ENCODE data around the gene EIF4A2. TPM values are rescaled to one million over a fixed set of nuclear protein-coding genes. Genes with fewer than 3 reads are reported as not detected.
A peak's percentile ranks its signal among the peaks of the same experiment; 100 is the strongest.

Gene EIF4A2
- polyA plus RNA-seq, 1 of the 3 experiments (the other 2 are of a cell fraction): 270 TPM

DNA sequence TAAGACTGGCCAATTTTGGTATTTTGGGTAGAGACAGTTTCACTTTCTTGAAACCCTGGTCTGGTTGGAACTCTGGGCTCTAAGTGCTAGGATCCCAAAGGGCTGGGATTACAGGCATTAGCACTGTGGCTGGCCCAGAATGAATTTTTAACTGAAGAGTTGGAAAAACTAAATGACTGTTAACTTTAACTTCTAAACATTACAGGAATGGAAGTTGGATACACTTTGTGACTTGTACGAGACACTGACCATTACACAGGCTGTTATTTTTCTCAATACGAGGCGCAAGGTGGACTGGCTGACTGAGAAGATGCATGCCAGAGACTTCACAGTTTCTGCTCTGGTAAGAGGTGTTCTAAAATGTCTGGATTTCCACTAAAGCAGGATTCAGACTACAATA, 3.5 kb downstream of the EIF4A2 start:
- Histone ChIP-seq H3F3A (replicated peaks; ENCODE audit: insufficient read depth) (peaks cover 79% of the 10 kb centered on the region), H3K4me1 (ENCODE audit: control insufficient read depth in 1 of 2, insufficient read depth in 2 of 2, low read depth in 1 of 2, low read length in 1 of 2) (peaks cover 26 to 29% of the 10 kb centered on the region in 2 experiments; a peak in 3 of 4 replicates), H2AFZ (ENCODE audit: low read depth) (no peak overlapping the region), H3K9ac (peak overlapping the region; percentile 100; the same call in 1 of the 2 replicates), H3K9me3 (no peaks in the 10 kb centered on the region), H4K20me1 (ENCODE audit: insufficient read depth) (peaks cover 71% of the 10 kb centered on the region), H3K36me3 (replicated peaks in 1 of 2; ENCODE audit: control insufficient read depth in 1 of 2, insufficient read depth in 2 of 2, low read length in 1 of 2) (peaks cover 65 to 70% of the 10 kb centered on the region in 2 experiments), H3K4me2 (peak overlapping the region; percentile 81), H3K79me2 (ENCODE audit: insufficient read depth) (peaks cover 54% of the 10 kb centered on the region), H3K27me3 (ENCODE audit: insufficient read depth) (no peaks in the 10 kb centered on the region), H3K4me3 (ENCODE audit: low read depth in 2 of 2, low read length in 1 of 2) (peak overlapping the region; percentile 98 to 99), H3K27ac (ENCODE audit: low read depth in 2 of 2, low read length in 1 of 2) (peak overlapping the region in 1 of 2 experiments; percentile 94; a peak in 2 of 4 replicates), H3K9me2 (no peaks in the 10 kb centered on the region)
- ChIA-PET POLR2A (no interaction called here), CTCF (interaction anchor here (0.6 kb wide), 1 partner anchor 11 kb away, joined by 3 read pairs; no protein-coding TSS in a partner anchor)
- 56% methylated on average over 3 of the region's 3 CpGs for WGBS (ENCODE audit: low lambda C conversion rate)
- no peak for DNase-seq
- TF ChIP-seq MXI1 (IDR thresholded peaks at IDR 0.05; ENCODE audit: low read depth, low read length): no peak
- no peak for TF ChIP-seq EZH2phosphoT487 (IDR thresholded peaks at IDR 0.05; ENCODE audit: borderline replicate concordance, low read depth)
- TF ChIP-seq, protein P1, sequence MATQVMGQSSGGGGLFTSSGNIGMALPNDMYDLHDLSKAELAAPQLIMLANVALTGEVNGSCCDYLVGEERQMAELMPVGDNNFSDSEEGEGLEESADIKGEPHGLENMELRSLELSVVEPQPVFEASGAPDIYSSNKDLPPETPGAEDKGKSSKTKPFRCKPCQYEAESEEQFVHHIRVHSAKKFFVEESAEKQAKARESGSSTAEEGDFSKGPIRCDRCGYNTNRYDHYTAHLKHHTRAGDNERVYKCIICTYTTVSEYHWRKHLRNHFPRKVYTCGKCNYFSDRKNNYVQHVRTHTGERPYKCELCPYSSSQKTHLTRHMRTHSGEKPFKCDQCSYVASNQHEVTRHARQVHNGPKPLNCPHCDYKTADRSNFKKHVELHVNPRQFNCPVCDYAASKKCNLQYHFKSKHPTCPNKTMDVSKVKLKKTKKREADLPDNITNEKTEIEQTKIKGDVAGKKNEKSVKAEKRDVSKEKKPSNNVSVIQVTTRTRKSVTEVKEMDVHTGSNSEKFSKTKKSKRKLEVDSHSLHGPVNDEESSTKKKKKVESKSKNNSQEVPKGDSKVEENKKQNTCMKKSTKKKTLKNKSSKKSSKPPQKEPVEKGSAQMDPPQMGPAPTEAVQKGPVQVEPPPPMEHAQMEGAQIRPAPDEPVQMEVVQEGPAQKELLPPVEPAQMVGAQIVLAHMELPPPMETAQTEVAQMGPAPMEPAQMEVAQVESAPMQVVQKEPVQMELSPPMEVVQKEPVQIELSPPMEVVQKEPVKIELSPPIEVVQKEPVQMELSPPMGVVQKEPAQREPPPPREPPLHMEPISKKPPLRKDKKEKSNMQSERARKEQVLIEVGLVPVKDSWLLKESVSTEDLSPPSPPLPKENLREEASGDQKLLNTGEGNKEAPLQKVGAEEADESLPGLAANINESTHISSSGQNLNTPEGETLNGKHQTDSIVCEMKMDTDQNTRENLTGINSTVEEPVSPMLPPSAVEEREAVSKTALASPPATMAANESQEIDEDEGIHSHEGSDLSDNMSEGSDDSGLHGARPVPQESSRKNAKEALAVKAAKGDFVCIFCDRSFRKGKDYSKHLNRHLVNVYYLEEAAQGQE (IDR thresholded peaks at IDR 0.05; ENCODE audit: low read depth, low read length): no peak

DNA sequence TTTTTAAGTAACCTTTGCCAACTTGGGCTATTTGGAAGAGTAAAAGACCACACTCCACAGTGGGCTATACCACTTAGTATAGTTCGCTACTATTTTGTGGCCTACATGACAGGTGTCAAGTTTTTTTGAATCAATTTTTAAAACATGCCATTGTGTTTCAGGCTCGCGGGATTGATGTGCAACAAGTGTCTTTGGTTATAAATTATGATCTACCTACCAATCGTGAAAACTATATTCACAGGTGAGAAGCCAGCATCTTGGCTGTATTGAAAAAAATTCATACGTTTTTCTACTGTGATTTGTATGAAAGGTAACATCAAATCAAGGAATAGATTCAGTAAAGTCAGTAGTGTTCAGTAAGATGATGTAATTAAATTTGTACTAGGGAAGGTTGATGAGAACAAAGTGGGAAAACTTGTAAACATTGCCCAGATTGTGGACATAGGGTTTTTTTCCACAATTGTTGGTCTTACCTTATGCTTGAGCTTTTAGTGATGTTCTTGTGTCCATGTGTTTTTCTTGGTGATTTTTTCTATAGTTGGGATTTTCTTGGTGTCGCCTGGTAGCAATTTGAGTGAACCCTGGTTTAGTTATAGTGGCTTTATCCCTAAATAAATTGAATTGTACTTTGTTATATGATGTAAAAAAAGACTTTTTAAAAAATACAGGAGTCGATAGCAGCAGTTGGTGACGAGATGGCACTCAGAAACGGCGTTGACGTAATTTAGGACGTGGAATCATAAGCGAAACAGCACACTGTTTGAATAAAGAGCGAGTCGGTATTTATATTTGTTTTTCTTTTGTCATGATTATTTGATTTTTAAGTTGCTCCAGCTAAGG, 4.5 kb downstream of the EIF4A2 start:
- Histone ChIP-seq H4K20me1 (ENCODE audit: insufficient read depth) (peaks cover 71% of the 10 kb centered on the region), H2AFZ (ENCODE audit: low read depth) (no peak overlapping the region), H3K79me2 (ENCODE audit: insufficient read depth) (peaks cover 54% of the 10 kb centered on the region), H3K4me3 (ENCODE audit: low read depth in 2 of 2, low read length in 1 of 2) (0 out of 4 replicates have a peak overlapping the region, but pooled peaks of 1 of the 2 experiments have one; percentile 11), H3K27ac (ENCODE audit: low read depth in 2 of 2, low read length in 1 of 2) (peak overlapping the region in 1 of 2 experiments; percentile 94; a peak in 1 of 4 replicates), H3F3A (replicated peaks; ENCODE audit: insufficient read depth) (peaks cover 84% of the 10 kb centered on the region), H3K4me2 (peak overlapping the region; percentile 81; the same call in 1 of the 2 replicates), H3K36me3 (replicated peaks in 1 of 2; ENCODE audit: control insufficient read depth in 1 of 2, insufficient read depth in 2 of 2, low read length in 1 of 2) (peaks cover 72 to 74% of the 10 kb centered on the region in 2 experiments), H3K27me3 (ENCODE audit: insufficient read depth) (no peaks in the 10 kb centered on the region), H3K4me1 (ENCODE audit: control insufficient read depth in 1 of 2, insufficient read depth in 2 of 2, low read depth in 1 of 2, low read length in 1 of 2) (peaks cover 24 to 29% of the 10 kb centered on the region in 2 experiments; a peak in 3 of 4 replicates), H3K9me2 (no peaks in the 10 kb centered on the region), H3K9me3 (no peaks in the 10 kb centered on the region), H3K9ac (peak overlapping the region; percentile 10; the same call in 1 of the 2 replicates)
- no peak for DNase-seq
- WGBS (ENCODE audit: low lambda C conversion rate): 83% methylated on average over 15 of the region's 15 CpGs
- TF ChIP-seq POLR2AphosphoS5 (IDR thresholded peaks at IDR 0.05; ENCODE audit: low read depth, low read length) (peak; percentile 1; the same call in 1 of the 2 replicates), EZH2phosphoT487 (IDR thresholded peaks at IDR 0.05; ENCODE audit: borderline replicate concordance, low read depth) (no peak)
- ChIA-PET POLR2A (no interaction called here), CTCF (interaction anchor here (0.6 to 1.0 kb wide), 2 partner anchors 10 to 34 kb away, joined by 3 read pairs; no protein-coding TSS in a partner anchor)
